Psoas muscle (tissue), 8 donors: ENCODE measurements around the gene KPNA1. TPM values are rescaled to one million over a fixed set of nuclear protein-coding genes. Genes with fewer than 3 reads are reported as not detected.

Source experiments
- ATAC-seq, 4 donors: fragments of 200-7000 bp; cut with Tn5 transposase; one replicate each; pipeline ENCODE4 v1.9.1; 2020; ENCODE audit warnings: moderate library complexity in 3 of 4, mild to moderate bottlenecking in 2 of 4
- DNase-seq, 2 donors: peaks; one replicate each; pipeline ENCODE4 v3.0.0-alpha.2; 2020
- H3K27ac ChIP-seq: fragments of 200-600 bp; one replicate; pipeline ENCODE4 v1.8.0; 2022
- H3K27me3 ChIP-seq, 3 donors: fragments of 200-600 bp in 1 of 3; one replicate each; pipeline versions ENCODE4 v1.6.1 to v1.8.0; 2013 to 2022; ENCODE audit warnings: low read length in 2 of 3, mild to moderate bottlenecking in 2 of 3, moderate library complexity in 1 of 3; ENCODE audit not compliant: insufficient read depth in 3 of 3
- H3K36me3 ChIP-seq, 2 donors: fragments of 200-600 bp in 1 of 2; one replicate each; pipeline versions ENCODE4 v1.6.1 to v1.8.0; 2013 to 2022; ENCODE audit warnings: low read depth in 1 of 2, mild to moderate bottlenecking in 1 of 2, moderate library complexity in 1 of 2; ENCODE audit not compliant: insufficient read depth in 1 of 2
- H3K4me1 ChIP-seq: fragments of 200-600 bp; one replicate; pipeline ENCODE4 v1.8.0; 2022
- H3K4me3 ChIP-seq: fragments of 200-600 bp; one replicate; pipeline ENCODE4 v1.8.0; 2022; ENCODE audit warnings: mild to moderate bottlenecking
- H3K9me3 ChIP-seq: fragments of 200-600 bp; one replicate; pipeline ENCODE4 v1.8.0; 2022
- CTCF ChIP-seq: fragments of 200-600 bp; IDR thresholded peaks from one replicate; pipeline ENCODE4 v1.8.0; 2022; ENCODE audit warnings: antibody characterized with exemption
- WGBS, 3 donors: extraction: QIAGEN DNeasy Blood & Tissue Kit; methylation state at CpG; one replicate each; pipeline versions ENCODE4 v1.1.6 to v1.1.7; 2013; 5-methylcytosine and 5-hydroxymethylcytosine counted together
- intact Hi-C, 2 donors: fragments of 100-400 bp; cut with DNase I; formaldehyde crosslinking; loops; one replicate each; pipeline versions ENCODE4 v1.11.0 to v1.14.2; 2022
- long read RNA-seq, 2 donors: library from polyadenylated mRNA; unstranded; transcript quantifications; one replicate each; pipeline ENCODE4 v2.0.0, GENCODE V29; 2021
- polyA plus RNA-seq, 3 donors: library from polyadenylated mRNA; stranded (reverse); fragments of 200-250 nt; gene quantifications; one replicate each; pipeline ENCODE4 v1.2.3, GENCODE V29; 2013
- total RNA-seq, 4 donors: library from RNA; stranded (reverse); fragmentation: NEBNext Ultra II Directional in 2 of 4; extraction: Animal tissue kit (Norgen Biotek cat#: 25700) in 2 of 4; gene quantifications; one replicate each; pipeline versions ENCODE4 v1.2.1 to v1.2.4, GENCODE V29; 2021 to 2023
- donor health status: healthy with polysubstance abuse.
- donor health status: DM: no; HTN: no; CAD: no; lungs with moderate emphysema.
- donor health status: Bipolar disorder and iron deficiency.
- donor health status: healthy.
- donor health status: DM: yes; HTN: yes; CAD: no.
- donor health status: DM: no; HTN: no; CAD: no.
- donor health status: DM: no; HTN: no; CAD: no.
- donor health status: DM: yes; HTN: yes; CAD: no.

Gene KPNA1
- total RNA-seq (100 to 1,000 TPM; 180 to 263 (median 233) TPM), polyA plus RNA-seq (100 to 1,000 TPM in 1 of 3 donors, 10 to 100 TPM in 2; 39.5 to 125 (median 49.8) TPM)
- long read RNA-seq, donor 1, full-length matches to known transcripts: 130 of 157 reads
- long read RNA-seq, donor 1, partial matches to known transcripts: 15 of 157 reads
- long read RNA-seq, donor 1, other reads (novel, unspliced or antisense): 12 of 157 reads
- long read RNA-seq, donor 2, full-length matches to known transcripts: 232 of 301 reads
- long read RNA-seq, donor 2, partial matches to known transcripts: 17 of 301 reads
- long read RNA-seq, donor 2, other reads (novel, unspliced or antisense): 52 of 301 reads

- 0% methylated on average over 77 to 108 of the region's 109 CpGs for WGBS, 3 donors
- no peaks in the 10 kb centered on the region for H3K27me3 ChIP-seq
- intact Hi-C loops: loop anchor here (5.0 kb wide), 2 partner anchors 48 to 97 kb away; partner anchors contain the start of genes DTX3L (in 1 of the 2), PARP9 (in 1 of the 2) and WDR5B (in 1 of the 2)
- no peak for TF ChIP-seq CTCF
- peak; percentile 90 to 93 (median 92) for ATAC-seq
- peak within 1 kb of the TSS; percentile 100 for H3K27ac ChIP-seq
- H3K4me1 ChIP-seq: peaks cover 43% of the 10 kb centered on the region
- H3K36me3 ChIP-seq: no peaks in the 10 kb centered on the region
- H3K4me3 ChIP-seq: peak within 1 kb of the TSS; percentile 95
- DNase-seq: peak; percentile 89 to 93
- no peaks in the 10 kb centered on the region for H3K9me3 ChIP-seq
These were observed at the start of gene KPNA1 for GRCh38 chr3:122514123-122515019. KPNA1 (minus strand) TSS chr3:122514939; CDS start chr3:122496565, 18,374 bp downstream.

- intact Hi-C loops: loop anchor here (5.0 kb wide), 2 partner anchors 47 to 172 kb away; no protein-coding TSS in a partner anchor
These were observed 49.6 kb upstream of the KPNA1 start, which contains the start of the genes DTX3L and PARP9 for GRCh38 chr3:122564155-122564912. DTX3L (plus strand) TSS chr3:122564338; CDS start chr3:122564427, 89 bp downstream. PARP9 (minus strand) TSS chr3:122564300; CDS start chr3:122559620, 4,680 bp downstream.

GRCh38 chr3:122563717-122564025 is 48.9 kb upstream of the KPNA1 start:
- H3K4me3 ChIP-seq: peak overlapping the region; percentile 76
- peak in 1 of 4 donors; percentile 19 for ATAC-seq
- H3K9me3 ChIP-seq: no peaks in the 10 kb centered on the region
- 27 to 36% (median 30%) methylated on average over 5 of the region's 5 CpGs for WGBS, 3 donors
- peaks cover 17% of the 10 kb centered on the region for H3K4me1 ChIP-seq
- H3K27ac ChIP-seq: peak overlapping the region; percentile 75
- H3K27me3 ChIP-seq: no peaks in the 10 kb centered on the region
- DNase-seq: no peak
- no peak for TF ChIP-seq CTCF
- intact Hi-C loops: loop anchor here (5.0 kb wide), 2 partner anchors 46 to 171 kb away; no protein-coding TSS in a partner anchor
- peaks cover 3 to 37% of the 10 kb centered on the region in 2 donors for H3K36me3 ChIP-seq

More at GRCh38 chr3:122564155-122564912, 49.6 kb upstream of the KPNA1 start, which contains the start of the genes DTX3L and PARP9:
- no peak for TF ChIP-seq CTCF
- DNase-seq (peak; percentile 80 to 89), ATAC-seq (peak; percentile 95)
- Histone ChIP-seq H3K27ac (peak within 1 kb of the TSS; percentile 75), H3K36me3 (peaks cover 5 to 37% of the 10 kb centered on the region in 2 donors), H3K4me3 (peak within 1 kb of the TSS; percentile 76), H3K27me3 (no peaks in the 10 kb centered on the region), H3K4me1 (peaks cover 17% of the 10 kb centered on the region), H3K9me3 (no peaks in the 10 kb centered on the region)
- WGBS, 3 donors: 0% methylated on average over 43 to 56 of the region's 56 CpGs
